IPS-NIHi7 (cell line): ENCODE measurements around the gene TLR5.

Experiments
- DNase-seq: peaks from one replicate; pipeline ENCODE4 v3.0.0; 2012; ENCODE audit warnings: mixed read lengths; ENCODE audit errors: extremely low spot score

The TLR5 gene

DNA sequence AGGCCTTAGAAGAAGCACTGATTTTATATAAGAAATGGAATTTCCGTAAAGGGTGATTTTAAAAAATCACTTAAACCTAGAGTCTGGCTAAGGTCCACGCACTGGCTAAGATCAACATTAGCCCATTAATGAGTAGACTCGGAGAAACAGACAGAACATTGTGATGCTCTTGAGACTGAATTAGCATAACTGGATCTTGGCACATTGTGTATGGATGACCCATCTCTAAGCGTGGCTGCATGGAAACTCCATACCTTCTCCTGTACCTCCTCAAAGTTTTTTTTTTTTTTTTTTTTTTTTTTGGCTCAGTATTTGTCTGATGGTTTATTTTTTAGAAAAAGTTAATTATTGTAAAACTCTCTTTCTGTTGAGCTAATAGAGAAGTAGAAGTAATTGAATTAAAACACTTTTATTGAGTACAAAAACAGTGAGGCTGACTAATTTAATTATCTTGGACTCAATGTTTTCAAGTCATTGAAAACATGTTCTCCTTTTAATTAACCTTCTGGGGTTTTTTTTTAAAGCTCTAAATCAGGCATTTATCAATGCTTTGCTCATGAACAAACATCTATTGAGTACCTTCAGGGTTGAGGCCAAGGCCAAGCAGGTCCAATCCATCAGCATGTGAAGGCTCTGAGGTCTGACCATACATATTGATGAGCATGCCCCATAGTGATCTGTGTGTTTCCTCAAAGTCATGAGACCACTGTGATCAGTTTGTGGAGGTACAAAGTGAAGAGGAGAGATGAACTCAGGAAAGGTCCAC, 74.0 kb downstream of the TLR5 start:
- no peak for DNase-seq

DNA sequence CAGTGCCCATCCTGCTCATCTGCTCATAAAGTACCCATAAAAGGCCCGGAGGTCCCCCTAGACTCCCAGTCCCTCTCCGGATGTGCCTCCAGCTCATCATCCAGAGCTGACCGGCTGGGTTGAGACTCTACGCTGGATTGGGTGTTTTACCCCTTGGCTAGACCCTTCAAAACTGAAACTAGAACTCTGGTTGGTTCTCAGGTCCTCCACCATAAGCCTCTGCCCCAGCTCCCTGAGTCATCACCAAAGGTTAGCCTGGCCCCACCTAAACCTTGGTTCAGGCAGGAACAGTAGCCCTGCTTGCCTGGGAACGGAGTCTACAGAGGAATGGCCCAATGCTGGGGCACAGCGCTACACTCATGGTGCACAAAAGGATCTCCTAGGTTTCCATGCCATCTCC, 75.1 kb downstream of the TLR5 start:
- peak; percentile 12 for DNase-seq

- peak; percentile 7 for DNase-seq
Measured at GRCh38 chr1:223066415-223066814, 76.6 kb downstream of the TLR5 start.

- DNase-seq, result no peak
Measured at GRCh38 chr1:223062177-223062576, 80.9 kb downstream of the TLR5 start.

- no peak for DNase-seq
Measured at GRCh38 chr1:223059526-223059925, 83.5 kb downstream of the TLR5 start.
